Rectal smooth muscle tissue (tissue), 1 donor: Measurements from ENCODE around the gene LCMT1.
A peak's percentile ranks its signal among the peaks of the same experiment; 100 is the strongest.

Experiments
- H3K27ac ChIP-seq: one replicate; pipeline ENCODE4 v1.7.0; 2013; ENCODE audit warnings: low read depth, low read length, inconsistent platforms
- H3K27me3 ChIP-seq: one replicate; pipeline ENCODE4 v1.7.0; 2013; ENCODE audit warnings: low read length; ENCODE audit not compliant: control insufficient read depth, insufficient read depth
- H3K36me3 ChIP-seq: one replicate; pipeline ENCODE4 v1.7.0; 2013; ENCODE audit warnings: low read length; ENCODE audit not compliant: control insufficient read depth, insufficient read depth
- H3K4me1 ChIP-seq: one replicate; pipeline ENCODE4 v1.7.0; 2013; ENCODE audit warnings: low read length; ENCODE audit not compliant: control insufficient read depth, insufficient read depth
- H3K4me3 ChIP-seq: one replicate; pipeline ENCODE4 v1.7.0; 2013; ENCODE audit warnings: low read length
- H3K9ac ChIP-seq: one replicate; pipeline ENCODE4 v1.7.0; 2013; ENCODE audit warnings: low read length

The LCMT1 gene

DNA sequence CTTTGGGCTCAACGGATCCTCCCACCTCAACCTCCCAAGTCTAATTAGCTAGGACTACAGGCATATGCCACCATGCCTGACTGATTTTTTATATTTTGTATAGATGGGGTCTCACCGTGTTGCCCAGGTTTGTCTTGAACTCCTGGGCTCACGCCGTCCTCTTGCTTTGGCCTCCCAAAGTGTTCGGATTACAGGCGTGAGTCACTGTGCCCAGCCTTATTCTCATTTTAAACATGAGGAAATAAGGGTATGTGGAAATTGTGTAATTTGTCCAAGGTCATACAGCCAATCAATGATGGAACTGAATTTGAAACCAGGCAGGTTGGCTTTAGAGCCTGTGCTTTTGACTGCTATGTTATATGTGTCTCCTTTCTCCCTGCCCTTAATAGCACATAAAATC lies 77.8 kb downstream of the LCMT1 start:
- Histone ChIP-seq H3K36me3 (no peaks in the 10 kb centered on the region), H3K27me3 (no peaks in the 10 kb centered on the region)

DNA sequence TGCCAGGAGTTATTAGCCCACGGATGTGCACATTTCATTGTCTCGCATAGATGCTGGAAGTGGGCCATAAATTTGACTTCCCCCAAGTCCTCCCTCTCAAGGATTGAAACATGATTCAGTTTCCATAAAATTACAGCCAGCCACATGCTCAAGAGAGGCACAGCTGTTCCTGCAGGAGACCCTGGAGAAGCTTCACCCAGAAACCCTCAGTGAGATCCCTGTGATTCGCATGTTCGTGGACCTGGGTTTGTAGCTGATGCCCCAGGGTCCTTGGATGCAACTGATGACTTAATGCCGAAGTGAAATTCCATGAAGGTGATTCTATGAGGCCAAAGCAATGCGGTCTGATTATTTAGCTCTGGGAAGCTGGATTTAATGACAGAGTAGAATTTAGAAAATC lies 80.6 kb downstream of the LCMT1 start:
- no peak overlapping the region for H3K4me3 ChIP-seq
- H3K36me3 ChIP-seq: no peaks in the 10 kb centered on the region
- no peak overlapping the region for H3K27ac ChIP-seq
- no peaks in the 10 kb centered on the region for H3K4me1 ChIP-seq
- no peak overlapping the region for H3K9ac ChIP-seq
- no peaks in the 10 kb centered on the region for H3K27me3 ChIP-seq

More for the DNA sequence above, 77.8 kb downstream of the LCMT1 start:
- H3K27ac ChIP-seq: no peak overlapping the region
- no peaks in the 10 kb centered on the region for H3K4me1 ChIP-seq
- H3K4me3 ChIP-seq: no peak overlapping the region
- H3K9ac ChIP-seq: no peak overlapping the region

DNA sequence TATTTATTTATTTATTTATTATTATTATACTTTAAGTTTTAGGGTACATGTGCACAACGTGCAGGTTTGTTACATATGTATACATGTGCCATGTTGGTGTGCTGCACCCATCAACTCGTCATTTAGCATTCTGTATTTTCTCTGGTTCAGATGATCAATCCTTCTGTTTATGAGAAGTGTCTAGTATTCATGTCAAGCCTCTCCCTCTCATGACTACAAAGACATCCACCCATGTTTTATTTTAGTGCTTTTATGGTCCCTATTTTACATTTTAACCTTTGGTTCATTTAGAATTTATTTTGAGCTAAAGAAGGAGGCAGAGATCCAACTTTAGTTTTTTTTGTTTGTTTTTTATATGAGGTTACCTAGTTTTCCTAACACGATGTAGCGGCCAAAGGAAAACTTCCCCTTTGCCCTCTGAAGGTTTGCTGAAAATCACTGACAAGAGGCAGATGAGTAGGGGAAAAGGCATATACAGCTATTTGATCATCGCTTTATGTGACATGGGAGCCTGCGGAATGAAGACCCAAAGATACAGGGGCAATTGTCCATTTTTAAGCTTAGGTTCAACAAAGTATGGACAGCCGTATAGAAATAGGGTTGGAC lies 82.8 kb downstream of the LCMT1 start:
- Histone ChIP-seq H3K27ac (no peak overlapping the region), H3K9ac (no peak overlapping the region), H3K4me1 (no peaks in the 10 kb centered on the region), H3K36me3 (no peaks in the 10 kb centered on the region), H3K4me3 (no peak overlapping the region), H3K27me3 (no peaks in the 10 kb centered on the region)

DNA sequence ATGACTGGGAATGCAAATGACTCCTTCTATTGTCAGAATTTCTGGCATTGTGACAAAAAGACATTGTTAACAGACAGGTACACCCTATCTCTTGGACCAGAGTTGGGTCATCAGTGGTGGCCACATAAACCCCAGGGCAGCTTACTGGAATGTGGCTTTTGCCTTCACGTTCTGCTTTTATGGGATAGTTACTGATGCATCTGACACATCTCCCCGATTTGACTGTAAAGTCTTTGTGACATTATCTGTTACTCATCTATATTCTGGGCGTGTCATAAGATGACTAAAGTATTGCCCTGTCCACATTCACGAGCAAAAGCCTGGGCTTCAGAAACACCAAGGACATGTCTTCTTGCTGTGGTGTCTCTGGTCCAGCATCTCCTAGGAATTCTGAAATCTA lies 86.5 kb downstream of the LCMT1 start:
- H3K4me3 ChIP-seq: no peak overlapping the region
- H3K27me3 ChIP-seq: no peaks in the 10 kb centered on the region
- H3K4me1 ChIP-seq: no peaks in the 10 kb centered on the region
- no peaks in the 10 kb centered on the region for H3K36me3 ChIP-seq
- H3K27ac ChIP-seq: no peak overlapping the region
- H3K9ac ChIP-seq: no peak overlapping the region

DNA sequence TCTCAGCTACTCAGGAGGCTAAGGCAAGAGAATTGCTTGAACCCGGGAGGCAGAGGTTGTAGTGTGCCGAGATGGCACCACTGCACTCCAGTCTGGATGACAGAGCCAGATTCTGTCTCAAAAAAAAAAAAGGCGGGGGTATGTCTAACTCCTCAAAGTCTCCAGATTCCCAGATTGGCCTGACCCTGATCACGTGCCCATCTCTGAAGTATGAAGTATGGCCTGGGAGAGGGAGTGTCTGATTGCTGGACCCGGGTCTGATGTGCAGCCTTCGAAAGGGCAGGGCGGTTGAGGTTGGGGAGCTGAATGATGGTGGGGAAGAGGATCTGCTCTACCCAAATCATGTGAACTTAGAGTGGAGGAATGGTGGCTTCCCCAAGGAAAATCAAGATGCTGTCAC lies 87.9 kb downstream of the LCMT1 start:
- Histone ChIP-seq H3K4me1 (no peaks in the 10 kb centered on the region), H3K9ac (no peak overlapping the region), H3K4me3 (no peak overlapping the region), H3K27me3 (no peaks in the 10 kb centered on the region), H3K36me3 (no peaks in the 10 kb centered on the region), H3K27ac (no peak overlapping the region)

DNA sequence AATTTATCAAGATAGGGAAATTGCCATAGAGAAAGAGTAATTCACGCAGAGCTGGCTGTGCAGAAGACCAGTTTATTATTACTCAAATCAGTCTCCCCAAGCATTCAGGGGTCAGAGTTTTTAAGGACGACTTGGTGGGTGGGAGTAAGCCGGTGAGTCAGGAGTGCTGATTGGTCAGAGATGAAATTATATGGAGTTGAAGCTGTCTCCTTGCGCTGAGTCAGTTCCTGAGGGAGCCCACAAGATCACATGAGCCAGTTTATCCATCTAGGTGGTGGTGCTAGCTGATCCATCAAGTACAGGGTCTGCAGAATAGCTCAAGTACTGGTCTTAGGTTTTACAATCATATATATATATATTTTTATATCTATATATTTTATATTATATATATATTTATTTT lies 99.2 kb downstream of the LCMT1 start:
- Histone ChIP-seq H3K27ac (no peak overlapping the region), H3K9ac (no peak overlapping the region), H3K4me3 (no peak overlapping the region), H3K4me1 (no peaks in the 10 kb centered on the region), H3K36me3 (no peaks in the 10 kb centered on the region), H3K27me3 (no peaks in the 10 kb centered on the region)

DNA sequence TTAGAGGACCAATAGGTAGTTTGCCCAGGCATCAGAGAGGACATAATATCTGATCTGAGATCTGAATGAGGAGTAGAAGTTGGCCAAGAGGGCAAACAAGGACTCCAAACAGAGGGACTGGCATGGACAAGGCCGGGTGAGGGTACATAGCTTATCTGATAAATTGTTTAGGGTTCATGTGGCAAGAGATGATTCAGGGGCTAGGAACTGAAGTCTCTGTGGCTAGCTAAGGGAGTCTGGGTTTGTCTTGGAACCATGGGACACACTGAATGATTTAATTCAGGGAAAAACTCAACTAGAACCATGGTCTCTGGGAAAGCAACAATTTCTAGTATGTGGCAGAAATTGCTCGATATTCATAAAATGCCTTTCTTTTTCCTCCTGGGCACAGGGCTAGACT lies 101.1 kb downstream of the LCMT1 start:
- no peak overlapping the region for H3K27ac ChIP-seq
- H3K4me3 ChIP-seq: no peak overlapping the region
- no peak overlapping the region for H3K9ac ChIP-seq
- no peaks in the 10 kb centered on the region for H3K27me3 ChIP-seq
- H3K4me1 ChIP-seq: no peaks in the 10 kb centered on the region
- H3K36me3 ChIP-seq: no peaks in the 10 kb centered on the region

DNA sequence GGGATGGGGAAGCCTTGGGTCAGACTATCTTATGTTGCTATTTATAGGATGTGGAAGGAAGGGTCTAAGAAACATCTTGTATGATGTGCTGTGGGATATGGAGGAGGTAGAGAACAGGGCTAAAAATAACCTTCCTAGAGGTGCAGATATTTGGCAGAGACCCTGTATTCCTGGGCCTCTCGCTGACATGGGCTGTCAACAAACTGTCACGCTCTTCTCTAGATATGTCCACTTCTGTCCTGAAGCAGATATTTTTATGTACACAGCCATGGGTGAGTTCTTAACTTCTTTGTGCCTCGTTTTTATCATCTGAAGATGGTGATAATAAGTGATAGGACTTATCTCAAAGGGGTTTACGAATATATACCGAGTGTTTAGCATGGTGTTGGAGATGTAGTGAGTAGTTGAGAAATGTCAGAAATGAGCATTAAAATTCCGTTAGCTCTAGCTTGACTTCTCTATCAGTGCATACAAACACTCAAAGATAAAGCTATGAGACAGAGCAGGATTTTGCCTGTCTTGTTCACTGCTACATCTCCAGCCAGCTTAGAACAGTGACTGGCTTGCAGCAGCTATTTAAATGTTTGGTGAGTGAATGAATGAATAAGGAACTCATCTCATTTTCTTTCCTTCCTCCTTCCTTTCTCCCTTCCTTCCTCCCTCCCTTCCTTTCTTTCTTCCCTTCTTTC lies 102.3 kb downstream of the LCMT1 start:
- Histone ChIP-seq H3K4me1 (no peaks in the 10 kb centered on the region), H3K9ac (no peak overlapping the region), H3K27me3 (no peaks in the 10 kb centered on the region), H3K4me3 (no peak overlapping the region), H3K27ac (no peak overlapping the region), H3K36me3 (no peaks in the 10 kb centered on the region)

DNA sequence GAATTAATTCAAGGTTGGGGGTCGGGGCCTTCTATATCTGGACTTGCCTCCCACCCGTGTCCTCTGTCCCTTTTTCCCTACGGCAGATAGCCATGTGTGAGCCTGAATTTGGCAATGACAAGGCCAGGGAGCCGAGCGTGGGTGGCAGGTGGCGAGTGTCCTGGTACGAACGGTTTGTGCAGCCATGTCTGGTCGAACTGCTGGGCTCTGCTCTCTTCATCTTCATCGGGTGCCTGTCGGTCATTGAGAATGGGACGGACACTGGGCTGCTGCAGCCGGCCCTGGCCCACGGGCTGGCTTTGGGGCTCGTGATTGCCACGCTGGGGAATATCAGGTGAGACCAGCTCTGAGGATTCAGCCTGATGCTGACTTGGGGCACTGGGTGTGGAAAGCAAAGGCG lies 105.6 kb downstream of the LCMT1 start:
- Histone ChIP-seq H3K9ac (no peak overlapping the region), H3K4me1 (no peaks in the 10 kb centered on the region), H3K27ac (no peak overlapping the region), H3K36me3 (no peaks in the 10 kb centered on the region), H3K4me3 (no peak overlapping the region), H3K27me3 (no peaks in the 10 kb centered on the region)

DNA sequence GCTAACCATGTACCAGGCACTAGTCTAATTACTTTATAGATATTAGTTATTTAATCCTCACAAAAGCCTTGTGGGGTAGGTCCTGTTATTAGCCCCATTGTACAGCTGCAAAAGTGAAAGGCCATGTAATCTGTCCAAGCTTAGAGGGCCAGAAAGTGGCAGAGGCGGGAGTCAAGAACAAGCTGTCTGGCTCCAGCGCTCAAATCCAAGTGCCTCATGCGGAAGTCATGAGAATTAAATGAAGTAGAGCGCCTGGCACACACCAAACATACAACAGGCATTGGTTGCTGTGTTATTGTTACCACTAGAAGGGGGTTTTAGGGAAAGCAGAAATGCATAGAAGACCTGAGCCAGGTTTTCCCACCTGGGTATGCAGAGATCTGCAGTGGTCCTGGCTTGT lies 106.4 kb downstream of the LCMT1 start:
- Histone ChIP-seq H3K9ac (no peak overlapping the region), H3K4me3 (peak overlapping the region; percentile 32)

DNA sequence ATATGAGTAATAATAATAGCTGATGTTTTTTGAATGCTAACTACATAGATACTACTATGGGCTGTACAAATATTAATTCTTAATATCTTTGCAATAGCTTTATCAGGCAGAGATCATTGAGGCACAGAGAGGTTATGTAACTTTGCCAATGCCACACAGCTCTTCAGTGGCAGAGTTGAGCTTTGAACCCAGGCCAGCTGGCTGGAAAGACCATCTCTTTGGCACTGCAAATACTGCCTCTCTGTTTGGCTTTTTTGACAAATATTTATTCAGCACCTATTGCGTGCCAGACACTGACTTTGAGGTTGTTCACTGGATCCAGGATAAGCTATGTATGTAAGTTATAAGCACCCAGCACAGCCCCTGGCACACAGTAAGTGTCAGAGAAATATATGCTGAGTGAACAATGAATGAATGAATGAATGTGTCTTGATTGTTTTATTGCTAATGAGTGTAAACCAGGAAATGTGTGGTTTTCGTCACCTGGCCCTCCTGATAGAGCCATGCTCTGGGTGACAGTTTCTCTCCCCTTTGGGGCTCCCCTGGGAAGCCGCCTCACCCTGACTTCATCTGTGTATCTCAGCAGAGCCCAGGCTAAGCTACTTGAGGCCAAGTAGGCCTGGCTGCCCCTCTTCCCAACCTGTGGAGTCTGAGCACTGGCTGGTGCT lies 107.7 kb downstream of the LCMT1 start:
- H3K4me3 ChIP-seq: no peak overlapping the region
- H3K9ac ChIP-seq: no peak overlapping the region
- H3K4me1 ChIP-seq: no peaks in the 10 kb centered on the region
- no peaks in the 10 kb centered on the region for H3K36me3 ChIP-seq
- H3K27ac ChIP-seq: no peak overlapping the region
- H3K27me3 ChIP-seq: no peaks in the 10 kb centered on the region

More for the DNA sequence above, 106.4 kb downstream of the LCMT1 start:
- Histone ChIP-seq H3K36me3 (no peaks in the 10 kb centered on the region), H3K27me3 (no peaks in the 10 kb centered on the region), H3K27ac (no peak overlapping the region), H3K4me1 (no peaks in the 10 kb centered on the region)

DNA sequence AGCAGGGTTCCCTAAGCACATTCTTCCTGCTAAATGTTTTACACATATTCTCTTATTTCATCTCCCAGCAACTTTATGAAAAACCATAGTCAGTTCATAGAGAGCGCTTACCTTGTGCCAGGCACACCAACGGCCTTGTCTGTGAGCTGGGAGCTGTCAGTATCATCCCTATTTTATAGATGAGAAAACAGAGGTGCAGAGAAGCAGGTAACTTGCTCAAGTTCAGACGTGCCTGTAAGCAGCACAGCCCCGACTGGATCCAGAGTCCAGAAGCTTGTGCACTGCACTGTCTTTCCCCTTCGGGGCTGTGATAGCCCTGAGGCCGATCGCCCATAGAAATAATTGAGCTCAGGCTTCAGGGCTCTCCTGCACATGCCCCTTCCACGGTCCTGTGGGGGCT lies 111.4 kb downstream of the LCMT1 start:
- Histone ChIP-seq H3K9ac (no peak overlapping the region), H3K4me1 (no peaks in the 10 kb centered on the region), H3K27me3 (no peaks in the 10 kb centered on the region), H3K27ac (no peak overlapping the region), H3K4me3 (no peak overlapping the region), H3K36me3 (no peaks in the 10 kb centered on the region)

DNA sequence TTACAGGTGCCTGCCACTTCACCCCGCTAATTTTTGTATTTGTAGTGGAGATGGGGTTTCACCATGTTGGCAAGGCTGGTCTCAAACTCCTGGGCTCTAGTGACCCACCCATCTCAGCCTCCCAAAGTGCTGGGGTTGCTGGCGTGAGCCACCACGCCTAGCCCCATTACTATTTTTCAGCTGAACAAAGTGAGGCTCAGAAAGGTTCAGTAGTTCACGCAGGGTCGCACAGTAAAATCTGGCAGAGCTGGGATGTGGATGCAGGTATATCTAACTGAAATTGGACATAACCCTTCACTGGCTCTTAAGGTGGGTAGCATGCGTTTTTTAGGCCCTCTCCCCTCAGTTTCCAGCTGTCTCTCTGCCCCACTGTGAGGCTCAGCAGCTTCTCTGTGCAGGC lies 112.4 kb downstream of the LCMT1 start:
- H3K4me1 ChIP-seq: no peaks in the 10 kb centered on the region

More for the DNA sequence above, 112.4 kb downstream of the LCMT1 start:
- H3K36me3 ChIP-seq: no peaks in the 10 kb centered on the region
- H3K9ac ChIP-seq: no peak overlapping the region
- H3K27ac ChIP-seq: no peak overlapping the region
- H3K27me3 ChIP-seq: no peaks in the 10 kb centered on the region
- no peak overlapping the region for H3K4me3 ChIP-seq
